Stimulated activated CD8-positive, alpha-beta memory T cell treated with anti-CD3 and anti-CD28 coated beads, Interleukin-4, amount 100 ng/mL, for 48 hours (primary cell): ENCODE measurements around the gene NRXN2.
A peak's percentile ranks its signal among the peaks of the same experiment; 100 is the strongest.

Experiments
- DNase-seq: peaks from one replicate; pipeline ENCODE4 v3.0.0-alpha.2; 2020

The NRXN2 gene

DNA sequence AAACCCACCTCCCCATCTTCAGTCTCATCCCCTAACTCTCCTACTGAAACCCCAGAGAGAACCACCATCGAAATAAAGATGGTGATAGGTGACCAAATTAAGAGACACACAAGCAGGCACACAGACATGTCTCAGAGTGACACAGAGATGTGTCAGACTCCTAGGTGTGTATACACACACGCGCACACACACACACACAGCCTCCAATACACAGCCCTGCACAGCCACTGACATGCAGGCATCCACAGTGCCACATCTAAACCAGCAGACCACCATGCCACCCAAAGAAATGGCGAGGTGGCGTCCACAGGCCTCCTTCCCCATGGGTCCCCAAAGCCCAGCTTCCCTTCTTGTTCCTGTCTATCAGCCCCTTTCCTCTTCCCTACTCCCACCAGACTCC, 27.4 kb downstream of the NRXN2 start:
- DNase-seq: no peak

- no peak for DNase-seq
These were observed 28.1 kb downstream of the NRXN2 start for GRCh38 chr11:64694821-64695365.

- no peak for DNase-seq
These were observed 28.8 kb downstream of the NRXN2 start for GRCh38 chr11:64694026-64694755.

DNA sequence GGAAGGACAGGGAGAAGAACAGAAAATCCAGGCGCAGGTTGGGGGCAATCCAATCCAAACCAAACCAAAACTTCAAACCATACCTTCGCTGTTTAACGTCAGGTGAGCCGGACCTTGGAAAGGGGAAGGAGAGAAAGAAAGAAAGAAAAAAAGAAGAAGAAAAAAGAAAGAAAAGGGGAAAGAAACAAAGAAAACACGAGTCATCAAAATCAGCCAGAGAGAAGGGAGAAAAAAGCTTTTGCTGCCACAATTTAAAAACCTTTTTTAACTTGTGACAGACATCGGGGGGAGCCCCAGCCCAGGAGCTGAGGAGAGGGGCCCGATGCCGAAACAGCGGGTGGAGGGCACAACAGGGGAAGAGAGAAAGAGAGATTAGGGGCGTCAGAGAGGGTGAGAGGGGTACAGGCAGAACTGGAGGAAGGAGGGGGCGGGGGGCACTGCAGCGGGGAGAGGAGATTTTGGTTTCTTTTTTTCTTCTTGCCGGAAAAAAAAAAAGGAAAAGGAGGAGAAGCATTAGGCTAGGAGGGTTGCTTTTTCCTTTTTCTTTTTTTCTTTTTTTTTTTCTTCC, 30.1 kb downstream of the NRXN2 start:
- DNase-seq: no peak

- no peak for DNase-seq
These were observed 31.5 kb downstream of the NRXN2 start for GRCh38 chr11:64691543-64691942.

- no peak for DNase-seq
These were observed 32.8 kb downstream of the NRXN2 start for GRCh38 chr11:64690235-64690634.

- peak; percentile 97 for DNase-seq
These were observed 34.4 kb downstream of the NRXN2 start for GRCh38 chr11:64688534-64688982.

DNA sequence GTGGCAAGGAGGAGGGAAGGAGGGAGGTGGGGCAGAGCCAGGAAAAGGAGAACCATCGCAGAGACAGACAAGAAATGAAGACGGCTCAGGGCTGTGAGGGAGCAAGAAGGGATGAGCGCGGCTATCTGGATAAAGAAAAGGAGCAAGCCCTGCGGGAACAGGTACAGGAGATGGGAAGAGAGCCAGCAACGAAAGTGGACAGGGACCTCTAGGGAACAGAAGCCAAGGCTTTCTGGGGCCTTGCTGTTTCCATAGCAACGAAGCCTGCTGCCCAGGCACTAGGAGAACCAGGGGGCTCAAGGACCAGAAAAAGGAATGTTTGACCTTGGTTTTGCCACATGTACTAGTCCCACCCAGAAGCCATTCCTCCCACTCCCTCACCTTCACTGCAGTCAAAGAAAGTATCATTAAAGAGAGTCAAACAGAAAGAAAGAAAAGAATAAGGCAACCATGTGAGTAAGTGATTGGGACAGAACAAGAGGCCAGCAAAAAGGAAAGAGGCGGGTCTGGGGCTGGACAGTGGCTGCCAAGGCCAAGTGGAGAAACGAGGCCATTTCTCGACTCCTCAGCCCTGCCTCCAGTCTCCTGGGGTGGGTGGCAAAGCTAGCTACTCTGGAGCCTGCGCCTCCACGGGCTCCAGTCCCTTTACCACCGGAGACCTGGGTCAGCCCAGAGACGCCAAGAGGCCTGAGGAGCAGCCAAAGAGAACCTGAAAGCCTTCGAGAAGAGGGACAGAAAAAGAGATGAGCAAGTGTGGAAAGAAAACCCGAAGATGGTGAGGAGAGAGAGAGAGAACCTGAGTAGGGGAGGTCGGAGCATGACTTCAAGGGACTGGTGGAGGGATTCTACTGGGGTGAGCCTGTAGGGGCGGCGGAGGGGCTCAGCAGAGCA, 35.1 kb downstream of the NRXN2 start:
- DNase-seq: no peak

DNA sequence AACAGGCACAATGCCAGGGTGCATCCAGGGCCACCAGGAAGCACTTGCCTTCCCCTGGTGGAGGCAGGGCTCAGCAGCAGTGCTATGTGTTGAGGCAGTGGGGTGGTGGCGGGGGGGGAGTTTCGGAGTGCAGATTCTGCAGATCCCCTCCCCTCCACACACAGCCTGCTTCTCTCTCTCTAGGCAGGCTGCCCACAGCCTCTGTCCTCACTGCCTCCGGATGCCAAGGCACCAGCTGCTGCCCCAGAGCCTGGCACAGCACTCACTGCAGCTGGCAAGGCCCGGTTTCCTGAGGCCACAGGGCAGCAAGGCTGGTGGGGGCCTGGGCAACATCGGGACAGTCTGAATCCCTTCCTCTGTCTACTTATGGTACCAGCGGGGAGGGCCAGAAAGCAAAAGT, 35.8 kb downstream of the NRXN2 start:
- DNase-seq: no peak

- no peak for DNase-seq
These were observed 36.4 kb downstream of the NRXN2 start for GRCh38 chr11:64686466-64687170.

DNA sequence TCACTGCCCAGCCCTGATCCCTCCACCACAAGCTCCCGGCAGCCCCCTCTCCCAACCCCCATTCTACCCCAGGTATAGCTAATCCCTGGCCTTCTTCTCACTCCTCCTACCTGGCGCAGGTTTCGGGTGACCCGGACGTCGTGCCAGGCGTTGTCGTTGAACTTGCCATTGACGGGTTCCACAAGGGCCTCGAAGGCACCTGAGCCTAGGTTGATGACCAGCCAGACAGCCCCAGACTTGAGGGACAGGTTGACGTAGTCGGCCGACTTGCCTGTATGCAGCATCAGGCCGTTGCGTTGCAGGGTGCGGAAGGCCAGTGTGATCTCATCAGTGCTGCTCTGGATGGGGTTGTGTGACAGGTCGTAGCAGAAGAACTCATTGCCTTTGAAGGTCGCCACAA, 37.5 kb downstream of the NRXN2 start:
- no peak for DNase-seq

DNA sequence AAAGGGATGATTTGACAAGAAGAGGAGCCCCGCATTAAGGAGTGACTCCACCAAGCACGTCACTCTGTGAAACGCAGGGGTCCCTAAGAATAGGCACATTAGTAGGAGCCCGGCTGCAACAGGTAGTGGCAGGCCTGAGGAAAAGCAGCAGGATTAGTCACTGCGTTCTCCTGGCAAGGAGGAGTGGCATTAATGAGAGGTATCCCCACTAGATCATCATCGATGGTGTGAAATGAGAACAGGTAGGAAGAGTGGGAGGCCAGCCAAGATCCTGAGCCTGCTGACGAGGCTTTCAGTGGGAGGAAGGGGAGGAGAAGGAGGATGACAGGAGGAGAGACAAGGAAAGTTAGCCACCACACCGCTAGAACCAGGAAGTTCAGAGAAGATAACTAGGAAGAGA, 38.6 kb downstream of the NRXN2 start:
- no peak for DNase-seq

- no peak for DNase-seq
These were observed 41.8 kb downstream of the NRXN2 start for GRCh38 chr11:64681171-64681570.

- DNase-seq: no peak
These were observed 43.2 kb downstream of the NRXN2 start for GRCh38 chr11:64679846-64680245.

DNA sequence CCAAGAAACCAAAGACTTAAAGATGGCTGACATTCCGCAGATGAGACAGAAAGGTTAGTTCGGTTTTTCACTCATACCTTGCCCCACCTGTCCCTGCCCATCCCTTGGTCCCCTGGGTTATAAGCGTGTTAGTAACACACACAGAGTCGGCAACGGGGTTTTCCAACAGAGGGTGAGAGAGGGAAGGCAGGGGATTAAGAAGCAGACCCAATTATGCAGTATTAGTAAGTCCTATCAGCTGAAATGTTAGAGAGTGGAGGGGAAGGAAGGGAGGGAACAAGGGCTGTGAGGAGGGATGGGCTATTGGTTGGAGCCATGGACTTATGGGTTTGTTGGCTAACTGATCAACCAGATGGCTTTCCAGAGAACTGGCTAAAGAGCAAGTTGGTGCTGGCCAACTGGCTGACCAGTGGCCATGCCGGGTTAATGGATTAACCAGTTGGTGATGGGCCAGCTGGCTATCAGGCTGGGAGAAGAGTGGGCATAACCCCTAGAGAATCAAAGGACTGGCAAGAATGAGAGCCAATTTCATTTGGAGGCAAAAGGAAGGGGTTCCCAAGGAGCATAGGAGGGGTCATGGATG, 45.5 kb downstream of the NRXN2 start:
- no peak for DNase-seq

DNA sequence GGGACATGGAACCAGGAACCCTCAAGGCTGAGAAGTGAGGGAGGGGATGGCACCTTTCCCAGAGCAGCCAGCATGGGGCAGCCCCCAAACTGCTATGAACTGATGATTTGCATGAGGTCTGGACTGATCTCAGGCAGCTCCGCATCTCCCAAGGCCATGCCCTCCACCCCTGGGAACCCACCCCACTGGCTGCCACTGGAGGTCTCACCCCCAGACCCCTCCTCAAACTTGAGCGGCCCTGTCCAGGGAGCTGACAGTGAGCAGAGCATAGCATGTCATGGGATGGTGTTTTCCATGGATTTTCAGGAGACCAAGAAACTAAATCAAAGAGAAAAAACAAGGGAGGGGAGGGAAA, 46.8 kb downstream of the NRXN2 start:
- no peak for DNase-seq

DNA sequence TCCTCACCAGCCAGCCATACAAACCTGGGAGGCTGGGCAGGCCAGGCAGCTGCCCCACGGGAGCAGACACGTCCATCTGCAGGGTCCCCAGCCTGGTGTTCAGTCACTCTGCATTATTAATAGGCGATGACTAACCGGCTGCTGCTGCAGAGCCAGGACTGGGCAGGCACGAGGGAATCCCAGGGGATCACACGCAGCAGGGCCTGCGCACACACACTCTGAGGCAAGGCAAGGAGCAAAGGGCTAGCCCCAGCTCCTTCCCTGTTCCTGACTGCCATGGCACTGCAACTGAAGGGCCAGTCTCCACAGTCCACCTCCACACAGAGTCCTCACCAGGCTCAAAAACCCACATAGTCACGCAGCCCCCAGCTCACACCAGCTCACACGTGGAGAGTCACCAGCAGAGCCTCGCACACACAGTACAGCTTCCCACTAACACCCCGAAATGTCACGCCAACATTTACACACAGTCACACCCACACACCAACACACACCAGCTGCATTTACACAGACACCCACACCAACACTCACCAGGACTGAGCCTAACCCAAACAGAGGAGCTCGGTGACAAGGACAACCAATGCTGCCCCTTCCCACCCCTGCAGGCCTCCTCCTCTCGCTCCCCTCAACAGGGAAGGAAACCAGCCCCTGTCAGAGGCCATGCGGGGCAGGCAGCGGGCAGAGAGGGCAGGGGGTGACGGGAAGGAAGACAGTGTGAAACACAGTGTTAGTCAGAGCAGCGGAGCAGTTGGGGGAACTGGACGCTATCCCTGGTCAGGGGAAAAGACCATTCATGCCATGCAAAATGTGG, 47.3 kb downstream of the NRXN2 start:
- no peak for DNase-seq

- no peak for DNase-seq
These were observed 48.2 kb downstream of the NRXN2 start for GRCh38 chr11:64674774-64675173.

DNA sequence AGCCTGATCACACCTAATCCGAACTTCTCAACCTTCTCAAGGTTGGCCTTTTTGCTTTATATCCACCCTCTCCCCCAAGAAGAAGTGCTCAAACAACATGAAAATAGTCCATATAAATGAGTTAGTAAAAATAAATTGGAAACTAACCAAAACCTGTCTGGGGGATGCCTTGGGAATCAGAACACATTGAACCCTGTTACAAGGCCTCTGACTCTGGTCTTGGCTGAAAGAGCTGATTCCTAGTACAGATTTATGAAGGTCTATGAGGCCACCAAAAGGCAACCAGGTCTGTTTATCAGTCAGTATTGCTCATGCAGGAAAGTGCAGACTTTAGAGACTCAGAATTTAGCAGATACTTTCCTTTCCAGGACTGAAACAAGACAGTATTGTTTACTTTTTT, 49.7 kb downstream of the NRXN2 start:
- DNase-seq: no peak

DNA sequence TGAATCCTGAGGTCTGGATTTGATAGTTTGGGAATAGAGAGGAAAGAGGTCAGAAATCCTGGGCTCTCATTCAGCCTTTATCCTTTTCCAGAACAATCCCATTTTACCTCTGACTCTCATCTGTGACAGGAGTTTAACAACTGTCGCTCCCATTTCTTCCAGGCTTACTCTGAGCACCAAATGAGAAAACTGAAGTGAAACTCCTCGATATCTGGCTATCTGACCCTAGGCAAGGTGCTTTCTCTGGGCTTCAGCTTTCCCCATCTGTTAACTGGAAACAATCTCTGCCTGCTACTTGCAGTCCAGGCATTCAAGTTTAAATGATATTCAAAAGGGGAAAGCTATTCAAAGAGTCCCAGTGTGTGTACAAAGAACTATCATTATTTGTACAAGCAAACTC, 50.1 kb downstream of the NRXN2 start:
- DNase-seq: no peak

DNA sequence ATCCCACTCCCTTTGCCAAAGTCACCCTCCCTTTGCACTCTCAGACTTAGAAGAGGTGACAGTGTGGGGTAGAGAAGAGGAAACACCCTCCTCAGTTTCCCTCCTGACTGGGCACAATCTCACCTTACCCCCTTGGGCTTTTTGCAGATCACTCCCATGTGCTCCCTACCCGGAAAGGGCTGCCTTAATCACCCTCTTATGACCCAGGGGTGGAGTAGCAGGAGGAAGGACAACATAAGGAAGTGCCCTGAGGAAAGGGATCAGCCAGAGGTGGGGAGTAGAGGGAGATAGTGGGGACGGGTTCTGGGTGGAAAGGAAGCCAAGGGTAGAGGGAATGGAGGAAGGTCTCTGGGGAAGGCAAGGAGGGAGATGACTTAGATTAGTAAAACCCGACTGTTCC, 52.0 kb downstream of the NRXN2 start:
- DNase-seq: no peak
